HG03460 (cell line): ENCODE data around the gene PIGV.
"Not testable (repeated sequence)": the region's sequence is repeated elsewhere in the genome, so short reads cannot be mapped to it uniquely, and the experiment has no call there.

Source experiments
- ATAC-seq: cut with Tn5 transposase; IDR thresholded peaks from one replicate; pipeline ENCODE4 v1.9.1; 2021; ENCODE audit not compliant: unreplicated experiment

The PIGV gene

DNA sequence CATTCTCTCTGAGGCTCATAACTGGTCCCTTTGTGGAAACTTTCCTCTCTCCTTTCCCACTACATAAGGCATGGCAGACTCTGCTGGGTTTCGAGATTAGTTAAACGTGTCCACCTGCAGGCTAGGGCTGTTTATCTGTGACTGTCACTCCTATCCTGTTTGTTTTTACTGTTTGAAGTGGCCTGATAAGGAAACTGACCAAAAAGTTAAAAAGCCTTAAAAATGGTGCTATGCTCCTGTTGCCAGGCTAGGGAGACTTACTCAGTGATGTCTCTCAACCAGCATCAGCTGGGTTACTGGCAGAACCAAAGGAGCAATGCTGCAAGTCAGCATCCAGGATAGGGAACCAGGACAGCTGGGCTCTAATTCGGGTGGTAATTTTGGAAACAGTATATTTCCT, 3.9 kb downstream of the PIGV start:
- no peak for ATAC-seq

DNA sequence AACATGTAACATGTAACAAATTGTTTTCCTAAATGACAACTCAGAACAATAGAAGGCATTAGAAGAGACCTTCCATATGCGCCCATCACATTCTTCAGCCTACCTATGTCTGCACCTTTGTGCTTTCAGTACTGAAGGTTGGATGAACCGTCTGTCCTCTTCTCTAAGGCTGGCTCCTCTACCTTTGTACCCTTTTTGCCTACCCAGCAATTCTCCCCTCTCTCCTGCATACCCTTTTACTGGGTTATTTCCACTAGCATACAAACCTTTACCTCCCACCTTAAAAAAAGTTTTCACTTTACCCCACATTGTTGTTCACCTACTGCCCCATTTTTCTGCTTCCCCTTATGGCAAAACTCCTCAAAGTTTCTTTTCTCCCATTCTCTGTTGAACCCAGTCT, 5.2 kb downstream of the PIGV start:
- ATAC-seq, result no peak

DNA sequence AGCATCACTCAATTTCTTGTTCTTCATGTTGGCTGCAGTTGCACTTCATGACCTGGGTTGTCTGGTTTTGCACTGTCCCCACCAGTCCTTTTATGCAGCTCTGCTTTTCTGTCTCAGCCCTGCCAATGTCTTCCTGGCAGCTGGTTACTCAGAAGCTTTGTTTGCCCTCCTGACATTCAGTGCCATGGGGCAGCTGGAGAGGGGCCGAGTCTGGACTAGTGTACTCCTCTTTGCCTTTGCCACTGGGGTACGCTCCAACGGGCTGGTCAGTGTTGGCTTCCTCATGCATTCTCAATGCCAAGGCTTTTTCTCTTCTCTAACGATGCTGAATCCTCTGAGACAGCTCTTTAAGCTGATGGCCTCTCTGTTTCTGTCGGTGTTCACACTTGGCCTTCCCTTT, 6.6 kb downstream of the PIGV start:
- ATAC-seq, result no peak

DNA sequence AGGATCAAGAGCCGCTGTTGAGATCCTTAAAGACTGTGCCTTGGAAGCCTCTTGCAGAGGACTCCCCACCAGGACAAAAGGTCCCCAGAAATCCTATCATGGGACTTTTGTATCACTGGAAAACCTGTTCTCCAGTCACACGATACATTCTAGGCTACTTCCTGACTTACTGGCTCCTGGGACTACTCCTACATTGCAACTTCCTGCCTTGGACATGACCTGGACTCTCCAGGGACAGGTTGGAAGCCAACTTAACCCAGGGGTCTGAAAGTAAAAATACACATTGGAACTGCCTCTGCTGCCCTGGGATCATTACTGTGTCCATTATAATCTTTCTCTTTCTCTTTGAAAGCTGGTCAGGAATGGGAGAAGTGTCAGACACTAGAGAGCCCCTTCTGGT, 9.9 kb downstream of the PIGV start:
- no peak for ATAC-seq

DNA sequence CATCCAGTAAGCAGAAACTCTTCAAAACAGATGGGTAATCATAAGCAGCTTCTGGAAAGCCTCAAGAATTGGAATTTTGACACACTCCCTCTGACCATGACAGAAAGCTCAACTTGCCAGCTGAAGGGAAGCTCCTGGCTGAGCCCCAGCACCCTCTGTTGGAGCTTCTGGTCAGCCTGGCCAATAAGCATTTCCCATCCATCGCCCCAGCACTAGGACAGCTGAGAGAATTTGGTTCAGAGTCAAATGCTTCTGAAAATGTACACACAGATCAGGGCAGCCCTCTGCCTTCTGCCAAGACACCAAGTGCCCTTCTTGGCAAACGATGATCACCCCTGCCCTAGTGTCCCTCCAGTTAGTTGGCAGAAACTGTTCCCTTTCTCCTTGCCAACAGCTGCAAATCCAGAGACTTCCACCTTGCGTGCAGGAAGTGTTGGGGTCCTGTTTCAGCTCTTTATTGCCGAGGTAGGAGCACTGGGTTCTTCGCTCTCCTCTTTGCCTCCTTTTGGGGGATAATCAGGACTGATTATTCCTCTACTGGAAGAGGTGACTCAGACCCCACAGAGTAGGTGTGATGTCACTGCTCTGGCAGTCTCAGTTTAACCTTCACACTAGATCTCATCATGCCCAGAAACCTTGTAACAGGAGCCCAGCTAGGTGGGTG, 11.9 kb downstream of the PIGV start:
- ATAC-seq, result no peak

DNA sequence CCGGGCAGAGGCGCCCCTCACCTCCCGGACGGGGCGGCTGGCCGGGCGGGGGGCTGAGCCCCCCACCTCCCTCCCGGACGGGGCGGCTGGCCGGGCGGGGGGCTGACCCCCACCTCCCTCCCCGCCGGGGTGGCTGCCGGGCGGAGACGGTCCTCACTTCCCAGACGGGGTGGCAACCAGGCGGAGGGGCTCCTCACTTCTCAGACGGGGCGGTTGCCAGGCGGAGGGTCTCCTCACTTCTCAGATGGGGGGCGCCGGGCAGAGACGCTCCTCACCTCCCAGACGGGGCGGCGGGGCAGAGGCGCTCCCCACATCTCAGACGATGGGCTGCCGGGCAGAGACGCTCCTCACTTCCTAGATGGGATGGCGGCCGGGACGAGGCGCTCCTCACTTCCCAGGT, 16.2 kb downstream of the PIGV start:
- not testable (repeated sequence) for ATAC-seq

DNA sequence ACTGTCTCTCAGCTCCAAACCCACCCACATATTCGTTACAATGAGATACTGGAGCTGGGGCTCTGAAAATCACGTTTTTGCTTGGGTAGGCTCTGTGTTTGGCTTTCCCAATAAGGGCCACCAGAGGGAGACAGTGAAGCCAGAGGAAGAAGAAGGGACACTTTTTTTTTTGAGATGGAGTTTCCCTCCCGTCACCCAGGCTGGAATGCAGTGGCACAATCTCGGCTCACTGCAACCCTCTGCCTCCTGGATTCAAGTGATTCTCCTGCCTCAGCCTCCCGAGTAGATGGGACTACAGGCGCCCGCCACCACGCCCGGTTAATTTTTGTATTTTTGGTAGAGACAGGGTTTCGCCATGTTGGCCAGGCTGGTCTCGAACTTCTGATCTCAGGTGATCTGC, 22.4 kb downstream of the PIGV start:
- not testable (repeated sequence) for ATAC-seq

DNA sequence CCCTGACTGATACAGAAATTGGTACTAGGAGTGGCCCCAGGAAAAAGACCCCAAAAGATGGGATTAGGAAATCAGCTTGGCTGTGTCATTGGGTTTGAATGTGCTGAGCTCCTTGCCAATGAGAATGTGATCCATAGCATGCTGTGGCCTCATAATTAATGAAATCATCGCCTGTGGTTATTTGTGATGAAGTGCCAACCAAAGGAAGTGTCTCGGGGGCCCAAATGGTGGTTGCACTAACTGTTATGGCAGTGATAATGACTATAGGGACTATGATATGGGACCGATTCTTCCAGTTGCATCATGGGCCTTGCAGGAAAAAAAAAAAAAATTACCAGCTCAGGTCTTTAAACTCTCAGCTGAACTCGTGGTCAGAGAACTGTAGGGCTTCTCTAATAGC, 23.3 kb downstream of the PIGV start:
- ATAC-seq, result no peak

DNA sequence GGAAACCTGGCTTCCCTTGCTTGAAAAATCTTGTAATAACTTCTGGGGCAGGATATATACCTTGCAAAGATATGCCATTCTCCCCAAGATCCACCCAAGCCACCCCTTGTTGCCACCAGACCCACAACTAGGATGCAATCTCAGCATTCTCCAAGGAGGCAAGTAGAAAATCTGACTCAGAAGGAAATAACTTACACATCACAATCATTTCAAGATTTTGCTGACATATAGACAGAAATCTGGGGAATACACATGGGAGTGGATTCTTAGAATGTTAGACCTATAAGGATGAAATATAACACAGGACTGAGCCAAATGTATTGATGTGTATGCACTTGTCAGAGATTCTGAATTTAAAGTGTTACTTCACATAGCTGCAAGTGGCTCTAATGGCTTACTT, 24.0 kb downstream of the PIGV start:
- no peak for ATAC-seq

DNA sequence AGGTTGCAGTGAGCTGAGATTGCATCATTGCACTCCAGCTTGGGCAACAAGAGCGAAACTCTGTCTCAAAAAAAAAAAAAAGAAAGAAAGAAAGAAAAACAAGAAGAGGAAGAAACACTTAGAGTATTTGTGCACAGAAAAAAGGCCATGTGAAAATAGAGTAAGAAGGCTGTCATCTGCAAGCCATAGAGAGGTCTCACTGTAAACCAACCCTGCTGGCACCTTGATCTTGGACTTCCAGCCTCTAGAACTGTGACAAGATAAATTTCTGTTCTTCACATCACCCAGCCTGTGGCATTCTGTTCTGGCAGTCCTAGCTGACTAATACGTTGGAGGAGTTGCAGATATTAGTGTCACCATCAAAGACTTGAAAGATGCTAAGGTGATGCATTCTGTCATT, 26.6 kb downstream of the PIGV start:
- no peak for ATAC-seq

DNA sequence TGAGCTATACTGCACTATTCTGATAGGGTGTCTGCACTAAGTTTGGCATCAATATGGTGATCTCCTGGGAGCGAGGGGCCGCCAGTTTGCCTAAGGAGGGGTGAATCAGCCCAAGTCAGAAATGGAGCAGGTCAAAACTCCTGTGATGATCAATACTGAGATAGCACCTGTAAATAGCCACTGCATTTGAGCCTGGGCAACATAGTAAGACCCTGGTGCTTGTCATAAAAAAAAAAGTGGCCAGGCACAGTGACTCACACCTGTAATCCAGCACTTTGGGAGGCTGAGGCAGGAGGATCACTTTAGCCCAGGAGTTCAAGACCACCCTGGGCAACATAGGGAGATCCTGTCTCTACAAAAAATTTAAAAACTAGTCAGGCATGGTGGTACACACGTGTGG, 27.1 kb downstream of the PIGV start:
- ATAC-seq, result no peak

DNA sequence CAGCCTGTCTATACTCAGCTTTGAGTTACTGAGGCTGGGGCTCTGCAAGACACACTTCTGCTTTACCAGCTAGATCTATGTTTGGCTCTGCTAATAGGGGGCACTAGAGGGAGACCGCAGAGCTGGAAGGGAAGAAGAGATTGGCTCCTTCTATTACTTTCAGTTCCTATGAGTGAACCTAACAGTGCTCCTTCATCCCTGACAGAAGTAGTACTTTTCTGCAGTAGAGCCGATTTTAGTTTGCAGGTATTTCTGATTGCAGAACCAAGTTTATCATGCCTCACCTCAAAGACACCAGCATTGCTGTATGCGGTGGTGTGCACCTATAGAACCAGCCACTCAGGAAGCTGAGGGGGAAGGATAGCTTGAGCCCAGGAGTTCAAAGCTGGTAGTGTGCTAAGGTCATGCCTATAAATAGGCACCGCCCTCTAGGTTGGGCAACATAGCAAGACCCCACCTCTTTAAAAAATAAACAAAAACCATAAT, 33.1 kb downstream of the PIGV start:
- peak; percentile 84 for ATAC-seq

DNA sequence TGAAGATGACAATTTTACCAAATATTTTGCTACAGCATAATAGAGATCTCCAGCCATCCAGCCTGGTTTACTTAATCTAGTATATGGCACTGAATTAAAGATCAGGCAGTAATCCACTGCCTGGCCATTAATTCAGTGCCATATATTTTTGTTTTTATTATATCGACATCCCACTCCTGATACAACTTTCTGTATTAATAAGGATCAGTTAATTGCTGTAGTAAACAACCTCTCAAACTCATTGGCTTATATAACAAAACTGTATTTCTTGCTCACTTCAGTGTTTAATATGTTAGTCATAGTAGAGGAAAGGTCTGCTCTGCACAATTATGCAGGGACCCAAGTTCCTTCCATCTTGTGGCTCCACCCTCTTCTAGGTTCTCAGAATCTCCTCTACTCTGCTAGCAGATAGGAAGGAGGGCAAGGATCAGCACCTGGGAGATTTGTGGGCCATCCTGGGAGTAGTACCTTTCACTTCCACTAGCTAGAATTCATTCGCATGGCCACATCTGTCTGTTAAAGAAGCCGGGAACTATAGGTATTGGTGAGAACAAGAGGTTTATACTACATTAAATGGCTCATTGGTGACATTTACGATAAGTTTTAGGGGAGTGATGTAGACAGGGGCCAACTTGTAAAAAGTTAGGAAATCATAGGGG, 35.1 kb downstream of the PIGV start:
- no peak for ATAC-seq

DNA sequence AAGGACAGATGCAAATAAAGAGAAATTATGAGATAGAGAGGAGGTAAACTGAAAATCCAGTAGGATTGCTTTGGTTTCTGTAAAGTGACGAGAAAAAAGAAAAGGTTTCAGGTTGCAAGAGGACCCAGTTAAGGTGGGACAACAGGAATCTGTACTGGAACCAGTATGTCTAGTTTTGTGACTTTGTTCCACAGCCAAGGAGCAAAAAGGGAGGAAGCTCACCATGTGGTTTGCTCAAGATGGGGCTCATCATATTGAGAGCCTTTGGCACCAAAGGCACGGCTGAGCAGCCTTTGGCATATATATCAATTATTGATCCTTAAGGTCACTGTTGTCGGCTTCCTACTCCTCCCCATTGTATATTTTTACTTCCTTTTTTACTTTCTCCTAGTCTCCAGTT, 37.0 kb downstream of the PIGV start:
- ATAC-seq, result no peak

DNA sequence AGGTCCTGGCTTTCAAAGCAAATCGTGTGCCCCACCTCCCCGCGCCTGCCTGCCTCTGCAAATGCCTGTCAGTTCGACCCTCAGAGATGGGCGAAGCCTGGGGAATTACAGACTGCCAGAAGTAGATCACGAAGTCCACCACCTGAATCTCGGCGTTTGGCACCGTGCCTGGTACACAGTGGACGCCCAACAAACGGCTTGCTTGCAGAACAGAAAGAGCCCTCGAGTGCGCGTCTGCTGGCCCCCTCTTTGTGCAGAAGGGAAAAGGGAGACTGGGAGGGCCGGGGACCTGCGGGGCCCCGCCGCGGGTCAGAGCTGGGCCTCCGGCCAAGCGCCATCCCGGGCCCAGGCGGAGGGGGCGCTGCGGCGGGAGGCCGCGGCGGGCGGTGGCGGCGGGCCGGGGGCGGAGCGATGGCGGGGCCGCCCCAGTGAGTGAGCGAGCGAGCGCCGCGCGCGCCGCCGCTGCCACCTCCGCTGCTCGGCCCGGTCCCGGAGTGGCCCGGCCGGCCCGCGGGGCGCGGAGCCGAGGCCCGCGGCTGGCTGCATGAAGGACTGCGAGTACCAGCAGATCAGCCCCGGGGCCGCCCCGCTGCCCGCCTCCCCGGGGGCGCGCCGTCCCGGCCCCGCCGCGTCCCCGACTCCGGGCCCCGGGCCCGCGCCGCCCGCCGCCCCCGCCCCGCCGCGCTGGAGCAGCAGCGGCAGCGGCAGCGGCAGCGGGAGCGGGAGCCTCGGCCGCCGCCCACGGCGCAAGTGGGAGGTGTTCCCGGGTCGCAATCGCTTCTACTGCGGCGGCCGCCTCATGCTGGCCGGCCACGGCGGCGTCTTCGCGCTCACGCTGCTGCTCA, 38.7 kb downstream of the PIGV start, which contains the start of gene ZDHHC18:
Gene ZDHHC18 (plus strand): TSS at position 428 of the 845 bp plus-strand sequence. CDS start 117 bp downstream, at position 545.
- ATAC-seq, result peak; percentile 64

DNA sequence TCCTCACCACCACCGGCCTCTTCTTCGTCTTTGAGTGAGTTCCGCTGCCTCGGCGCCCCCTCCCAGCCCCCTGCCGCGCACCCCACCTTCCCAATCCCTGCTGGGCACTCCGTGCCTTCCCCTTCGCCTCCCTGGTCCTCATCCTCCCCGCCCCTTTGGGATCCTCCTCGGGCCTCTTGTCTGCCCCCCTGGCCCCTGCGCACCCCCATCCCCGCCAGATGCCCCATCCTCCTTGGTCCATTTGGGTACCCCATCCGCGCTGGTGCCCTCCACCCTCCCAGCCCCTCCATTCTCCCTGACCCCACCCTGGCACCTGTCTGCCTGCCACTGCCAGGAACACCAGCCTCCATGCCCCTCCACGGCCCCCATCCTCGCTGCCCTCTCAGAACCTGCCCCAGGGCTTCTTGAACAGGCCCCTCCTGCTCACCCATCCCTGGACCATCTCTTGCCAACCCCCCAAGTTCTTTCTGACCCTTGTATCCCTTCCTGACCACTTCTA, 39.4 kb downstream of the PIGV start:
- peak; percentile 21 for ATAC-seq

DNA sequence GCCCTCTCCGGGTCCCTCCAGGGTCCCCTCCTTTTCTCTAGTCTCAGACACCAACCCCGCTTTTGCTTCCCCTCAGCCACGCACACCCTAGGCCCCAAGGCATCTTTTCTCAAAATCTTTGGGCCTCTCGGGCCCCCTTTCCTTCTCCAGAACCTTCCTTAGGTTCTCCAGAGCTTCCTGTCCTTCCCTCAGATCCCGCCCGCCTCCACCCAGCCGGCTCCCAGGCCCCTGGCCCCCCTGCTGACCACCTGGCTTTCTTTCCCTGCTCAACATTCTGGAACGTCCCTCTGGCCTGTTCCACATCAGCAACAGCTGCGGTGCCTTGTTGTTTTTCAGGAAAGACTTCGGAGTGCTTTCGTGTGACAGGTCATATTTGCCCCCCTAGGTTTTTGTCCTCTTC, 39.9 kb downstream of the PIGV start:
- no peak for ATAC-seq

DNA sequence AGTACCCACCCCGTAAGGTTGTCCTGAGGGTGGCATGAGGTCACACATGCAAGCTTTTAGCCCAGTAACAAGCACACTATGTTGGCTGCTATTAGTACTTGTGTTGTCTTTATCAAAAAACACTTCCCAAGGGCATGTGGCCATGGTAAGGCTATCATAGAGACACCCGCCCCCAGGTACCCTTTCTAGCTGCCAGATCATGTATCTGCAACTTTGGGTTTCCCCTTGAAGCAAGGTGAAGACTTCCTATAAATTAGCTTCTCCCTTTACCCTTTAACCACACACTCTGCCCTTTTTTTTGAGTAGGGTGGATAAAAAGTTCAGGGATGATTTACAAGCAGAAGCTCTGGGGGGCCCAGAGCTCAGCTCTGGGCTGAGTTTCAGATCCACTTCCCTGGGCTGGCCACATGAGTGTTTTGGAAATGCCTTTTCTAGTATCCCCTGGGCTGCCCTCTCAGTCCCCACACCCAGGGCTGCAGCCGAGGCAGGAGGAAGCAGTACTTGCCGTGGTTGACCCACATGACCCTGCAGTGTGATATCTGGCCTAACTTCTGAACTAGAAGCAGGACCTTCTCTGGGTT, 40.8 kb downstream of the PIGV start:
- ATAC-seq, result no peak

DNA sequence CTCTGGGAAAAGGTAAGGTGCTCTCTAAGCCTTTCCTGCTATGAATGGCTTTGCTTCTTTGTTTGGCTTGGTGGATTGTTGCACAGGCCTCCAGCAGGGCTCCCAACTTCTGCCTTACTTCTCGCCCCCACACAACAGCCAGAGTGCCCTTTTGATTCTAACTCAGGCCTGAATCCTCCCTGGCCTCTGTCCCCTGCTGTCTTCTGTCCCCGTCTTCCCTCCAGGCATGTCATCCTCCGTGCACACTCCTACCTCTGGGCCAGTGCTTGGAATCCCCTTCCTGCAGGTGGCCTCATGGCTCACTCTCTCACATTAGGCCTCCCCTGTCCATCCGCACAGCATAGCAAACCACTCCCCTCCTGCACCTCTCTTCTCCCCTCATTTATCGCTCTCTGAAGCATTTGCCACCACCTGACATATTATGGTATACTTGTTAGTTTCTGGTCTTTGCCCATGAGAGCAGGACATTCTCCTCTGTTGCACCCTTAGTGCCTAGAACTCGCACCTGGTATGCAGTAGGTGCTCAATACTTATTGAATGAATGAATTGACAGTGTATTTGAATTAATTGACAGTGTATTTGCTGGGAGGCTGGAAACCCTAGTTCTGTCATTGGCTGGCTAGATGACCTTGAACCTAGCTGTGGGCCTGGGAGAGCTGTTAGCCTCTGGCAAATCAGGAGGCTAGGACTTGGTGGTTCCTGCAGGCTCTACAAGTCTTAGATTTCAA, 41.6 kb downstream of the PIGV start:
- ATAC-seq, result no peak

DNA sequence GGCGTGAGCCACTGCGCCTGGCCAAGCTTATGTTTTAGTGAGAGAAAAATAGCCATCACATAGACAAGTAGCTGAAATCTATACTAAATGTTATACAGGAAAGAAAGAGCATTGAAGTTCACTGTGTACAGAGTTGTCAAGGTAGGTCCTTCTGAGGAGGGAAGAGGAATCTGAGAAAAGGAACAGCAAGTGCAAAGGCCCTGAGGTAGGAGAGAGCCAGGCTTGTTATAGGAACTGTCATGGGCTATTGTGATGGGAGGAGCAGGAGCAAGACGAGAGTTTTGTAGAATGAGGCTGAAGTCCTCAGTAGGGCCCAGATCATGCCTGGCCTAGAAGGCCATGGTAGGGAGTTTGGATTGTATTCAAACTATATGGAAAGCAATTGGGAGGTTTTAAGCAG, 43.3 kb downstream of the PIGV start:
- ATAC-seq, result no peak
